GM18508 (cell line): Measurements from ENCODE around the gene CDH15.

Experiments
- ATAC-seq: cut with Tn5 transposase; IDR thresholded peaks from one replicate; pipeline ENCODE4 v1.9.1; 2021; ENCODE audit warnings: moderate number of reproducible peaks; ENCODE audit not compliant: insufficient read depth, unreplicated experiment

The CDH15 gene

GRCh38 chr16:89171216-89172170 lies at the start of gene CDH15:
CDH15 (plus strand) TSS chr16:89171748; CDS start chr16:89171832, 84 bp downstream.
- ATAC-seq = no peak

- no peak for ATAC-seq
These were observed 49.2 kb upstream of the CDH15 start for GRCh38 chr16:89122322-89122851.

- no peak for ATAC-seq
These were observed 48.3 kb upstream of the CDH15 start for GRCh38 chr16:89123001-89123830.

GRCh38 chr16:89123831-89124100 lies 47.8 kb upstream of the CDH15 start:
- no peak for ATAC-seq

- no peak for ATAC-seq
These were observed 42.2 kb upstream of the CDH15 start for GRCh38 chr16:89129378-89129777.

GRCh38 chr16:89130448-89130847 lies 41.1 kb upstream of the CDH15 start:
- no peak for ATAC-seq

GRCh38 chr16:89131783-89132182 lies 39.8 kb upstream of the CDH15 start:
- ATAC-seq = no peak

GRCh38 chr16:89132194-89133005 lies 39.1 kb upstream of the CDH15 start:
- no peak for ATAC-seq

GRCh38 chr16:89133457-89134127 lies 38.0 kb upstream of the CDH15 start:
- no peak for ATAC-seq

- ATAC-seq = no peak
These were observed 37.3 kb upstream of the CDH15 start for GRCh38 chr16:89134269-89134668.

- ATAC-seq = no peak
These were observed 36.4 kb upstream of the CDH15 start for GRCh38 chr16:89135166-89135565.

- no peak for ATAC-seq
These were observed 35.4 kb upstream of the CDH15 start for GRCh38 chr16:89135971-89136765.

GRCh38 chr16:89136931-89137330 lies 34.6 kb upstream of the CDH15 start:
- ATAC-seq = no peak

GRCh38 chr16:89137666-89138512 lies 33.7 kb upstream of the CDH15 start:
- ATAC-seq = no peak

GRCh38 chr16:89138513-89138795 lies 33.1 kb upstream of the CDH15 start:
- no peak for ATAC-seq

GRCh38 chr16:89138843-89139520 lies 32.6 kb upstream of the CDH15 start:
- ATAC-seq = no peak

- no peak for ATAC-seq
These were observed 31.6 kb upstream of the CDH15 start for GRCh38 chr16:89139907-89140361.

GRCh38 chr16:89140401-89140800 lies 31.1 kb upstream of the CDH15 start:
- no peak for ATAC-seq
